Activated CD8-positive, alpha-beta memory T cell treated with anti-CD3 and anti-CD28 coated beads, Interleukin-2, amount 50 U/mL, for 48 hours (primary cell): Measurements from ENCODE around the gene LRRFIP2.

Source experiments
- DNase-seq: peaks from one replicate; pipeline ENCODE4 v3.0.0-alpha.2; 2020

The LRRFIP2 gene

GRCh38 chr3:37017683-37018082 is 156.7 kb downstream of the LRRFIP2 start:
- DNase-seq = no peak

DNA sequence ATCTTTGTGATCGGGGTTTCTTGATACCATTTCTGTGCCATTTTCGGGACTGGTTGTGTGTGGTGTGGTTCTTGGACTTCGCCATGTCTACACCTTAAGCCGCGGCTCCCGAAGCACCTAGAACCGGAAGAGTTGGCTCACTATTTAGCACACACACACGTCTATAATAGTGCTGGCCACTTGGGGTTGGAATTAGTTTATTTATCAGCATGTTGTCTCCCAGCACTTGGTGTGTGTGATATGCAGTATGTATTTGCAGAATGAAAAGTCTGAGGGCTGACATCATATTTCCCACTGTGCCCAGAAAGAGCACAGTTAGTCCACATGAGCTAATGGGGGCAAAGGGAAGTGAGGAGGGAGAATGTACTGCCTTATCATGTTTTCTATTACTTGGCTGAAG is 157.5 kb downstream of the LRRFIP2 start:
- DNase-seq = no peak

DNA sequence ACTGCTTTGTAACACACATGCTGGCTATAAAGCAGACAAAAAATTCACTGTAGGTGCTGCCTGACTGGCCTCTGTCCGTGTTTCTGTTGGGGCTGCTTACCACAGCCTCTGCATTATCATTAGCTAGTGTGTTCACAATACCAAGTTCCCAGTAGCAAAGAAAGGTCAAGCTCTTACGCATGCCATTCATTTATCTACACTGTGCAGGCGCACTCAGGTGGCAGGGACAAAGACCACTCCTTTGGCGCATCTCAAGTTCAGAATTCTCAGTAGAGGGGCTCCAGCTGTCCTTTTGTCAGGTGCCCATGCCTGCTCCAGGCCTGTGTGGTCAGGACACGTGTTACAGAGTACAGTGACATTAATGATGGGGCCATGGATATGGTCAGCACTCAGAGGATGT is 158.7 kb downstream of the LRRFIP2 start:
- DNase-seq = no peak

- DNase-seq = no peak
These were observed 159.8 kb downstream of the LRRFIP2 start for GRCh38 chr3:37014620-37015019.
